22Rv1 (cell line): ENCODE results near the gene MSANTD7.

ENCODE experiments used
- H3K27ac ChIP-seq: fragments of 450-650 bp; 2 replicates; pipeline ENCODE4 v1.5.1; 2017
- ZFX ChIP-seq: fragments of 450-650 bp; IDR thresholded peaks from 2 replicates; pipeline ENCODE4 v1.6.1; 2017; ENCODE audit warnings: antibody characterized with exemption, borderline replicate concordance
- TF ChIP-seq, protein P1 (sequence below): fragments of 450-650 bp; IDR thresholded peaks from 2 replicates; pipeline ENCODE4 v1.5.1; 2017; ENCODE audit warnings: mild to moderate bottlenecking

The MSANTD7 gene

GRCh38 chr10:14837757-14838581 lies at the start of gene MSANTD7, which contains the start of the genes CDNF and HSPA14:
TSS of gene MSANTD7 (plus strand) at chr10:14838306. CDS start at chr10:14842285, 3,979 bp downstream.
TSS of gene CDNF (minus strand) at chr10:14838037. CDS start at chr10:14837946, 91 bp downstream.
TSS of gene HSPA14 (plus strand) at chr10:14838306. CDS start at chr10:14838403, 97 bp downstream.
- TF ChIP-seq, protein P1, sequence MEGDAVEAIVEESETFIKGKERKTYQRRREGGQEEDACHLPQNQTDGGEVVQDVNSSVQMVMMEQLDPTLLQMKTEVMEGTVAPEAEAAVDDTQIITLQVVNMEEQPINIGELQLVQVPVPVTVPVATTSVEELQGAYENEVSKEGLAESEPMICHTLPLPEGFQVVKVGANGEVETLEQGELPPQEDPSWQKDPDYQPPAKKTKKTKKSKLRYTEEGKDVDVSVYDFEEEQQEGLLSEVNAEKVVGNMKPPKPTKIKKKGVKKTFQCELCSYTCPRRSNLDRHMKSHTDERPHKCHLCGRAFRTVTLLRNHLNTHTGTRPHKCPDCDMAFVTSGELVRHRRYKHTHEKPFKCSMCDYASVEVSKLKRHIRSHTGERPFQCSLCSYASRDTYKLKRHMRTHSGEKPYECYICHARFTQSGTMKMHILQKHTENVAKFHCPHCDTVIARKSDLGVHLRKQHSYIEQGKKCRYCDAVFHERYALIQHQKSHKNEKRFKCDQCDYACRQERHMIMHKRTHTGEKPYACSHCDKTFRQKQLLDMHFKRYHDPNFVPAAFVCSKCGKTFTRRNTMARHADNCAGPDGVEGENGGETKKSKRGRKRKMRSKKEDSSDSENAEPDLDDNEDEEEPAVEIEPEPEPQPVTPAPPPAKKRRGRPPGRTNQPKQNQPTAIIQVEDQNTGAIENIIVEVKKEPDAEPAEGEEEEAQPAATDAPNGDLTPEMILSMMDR = no peak
- no peak for TF ChIP-seq ZFX
- peak within 1 kb of the TSS; percentile 74 for H3K27ac ChIP-seq

DNA sequence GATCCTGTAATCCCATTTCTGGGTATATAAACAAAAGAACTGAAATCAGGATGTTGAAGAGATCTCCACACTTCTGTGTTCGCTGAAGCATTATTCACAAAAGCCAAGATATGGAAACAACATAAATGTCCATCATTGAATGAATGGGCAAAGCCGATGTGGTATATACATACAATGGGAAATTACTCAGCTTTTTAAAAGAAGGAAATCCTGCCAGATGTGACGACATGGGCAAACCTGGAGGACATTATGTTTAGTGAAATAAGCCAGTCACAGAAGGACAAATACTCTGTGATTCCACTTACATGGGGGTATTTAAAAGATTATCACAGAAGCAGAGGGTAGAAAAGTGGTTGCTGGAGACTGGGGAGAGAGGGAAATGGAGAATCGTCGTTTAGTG lies 39.5 kb upstream of the MSANTD7 start:
- TF ChIP-seq, protein P1 = no peak
- TF ChIP-seq ZFX = no peak
- no peak overlapping the region for H3K27ac ChIP-seq

GRCh38 chr10:14800397-14800796 lies 37.7 kb upstream of the MSANTD7 start:
- no peak for TF ChIP-seq ZFX
- TF ChIP-seq, protein P1 = no peak
- H3K27ac ChIP-seq = no peak overlapping the region

DNA sequence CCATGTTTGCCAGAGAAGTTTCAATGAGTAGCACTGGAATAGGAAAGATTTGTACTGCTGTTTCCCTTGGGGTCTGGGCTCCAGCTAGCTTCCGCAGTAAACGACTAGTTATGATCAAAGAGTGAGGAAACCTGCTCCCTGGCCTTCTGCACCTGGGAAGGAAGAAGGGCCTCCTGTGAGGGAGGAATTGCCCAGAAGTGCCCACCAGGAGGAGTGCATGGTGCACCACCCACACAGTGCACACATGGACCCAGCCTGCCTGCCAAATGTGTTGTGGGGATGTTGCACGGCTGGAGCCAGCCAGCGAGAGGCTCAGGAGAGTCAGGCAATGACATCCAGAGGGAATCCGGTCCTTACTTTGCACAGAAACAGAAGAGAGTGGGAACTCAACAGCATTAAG lies 36.4 kb upstream of the MSANTD7 start:
- no peak for TF ChIP-seq ZFX

DNA sequence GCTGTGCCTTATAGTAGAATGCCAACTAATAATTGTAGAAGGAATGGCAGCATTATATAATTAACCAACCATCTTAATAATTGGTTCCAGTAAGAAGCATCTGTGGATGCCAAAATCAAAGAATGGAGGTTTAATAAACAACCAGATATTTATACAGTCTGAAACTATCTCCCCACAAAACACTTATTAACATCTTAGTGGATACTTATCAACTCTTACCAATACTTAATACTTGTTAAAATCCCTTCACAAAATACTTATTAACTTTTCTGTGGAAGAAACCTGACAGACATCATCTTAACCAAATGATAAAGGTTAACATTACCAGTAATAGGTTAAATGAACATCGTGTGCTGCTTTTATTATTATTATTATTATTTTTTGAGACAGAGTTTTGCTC lies 34.3 kb upstream of the MSANTD7 start:
- no peak overlapping the region for H3K27ac ChIP-seq
- TF ChIP-seq, protein P1 = no peak
- no peak for TF ChIP-seq ZFX

More for the DNA sequence above, 36.4 kb upstream of the MSANTD7 start:
- H3K27ac ChIP-seq = no peak overlapping the region

DNA sequence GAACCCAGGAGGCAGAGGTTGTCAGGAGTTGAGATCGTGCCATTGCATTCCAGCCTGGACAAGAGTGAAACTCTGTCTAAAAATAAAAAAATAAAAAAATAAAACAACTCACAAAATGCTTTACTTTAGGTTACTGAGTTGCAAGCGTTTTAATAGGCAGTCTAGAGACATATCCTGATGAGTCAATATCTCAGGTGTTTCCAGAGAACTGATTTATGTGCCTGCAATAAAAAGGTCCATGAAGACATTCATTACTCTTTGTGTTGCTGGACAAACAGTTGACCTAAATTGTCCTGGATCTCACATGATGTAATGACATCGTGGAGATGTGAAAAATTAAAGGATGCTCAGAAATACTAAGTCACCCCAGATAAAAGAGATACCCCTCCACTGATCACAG lies 31.8 kb upstream of the MSANTD7 start:
- no peak overlapping the region for H3K27ac ChIP-seq
- no peak for TF ChIP-seq ZFX
- TF ChIP-seq, protein P1 = no peak

DNA sequence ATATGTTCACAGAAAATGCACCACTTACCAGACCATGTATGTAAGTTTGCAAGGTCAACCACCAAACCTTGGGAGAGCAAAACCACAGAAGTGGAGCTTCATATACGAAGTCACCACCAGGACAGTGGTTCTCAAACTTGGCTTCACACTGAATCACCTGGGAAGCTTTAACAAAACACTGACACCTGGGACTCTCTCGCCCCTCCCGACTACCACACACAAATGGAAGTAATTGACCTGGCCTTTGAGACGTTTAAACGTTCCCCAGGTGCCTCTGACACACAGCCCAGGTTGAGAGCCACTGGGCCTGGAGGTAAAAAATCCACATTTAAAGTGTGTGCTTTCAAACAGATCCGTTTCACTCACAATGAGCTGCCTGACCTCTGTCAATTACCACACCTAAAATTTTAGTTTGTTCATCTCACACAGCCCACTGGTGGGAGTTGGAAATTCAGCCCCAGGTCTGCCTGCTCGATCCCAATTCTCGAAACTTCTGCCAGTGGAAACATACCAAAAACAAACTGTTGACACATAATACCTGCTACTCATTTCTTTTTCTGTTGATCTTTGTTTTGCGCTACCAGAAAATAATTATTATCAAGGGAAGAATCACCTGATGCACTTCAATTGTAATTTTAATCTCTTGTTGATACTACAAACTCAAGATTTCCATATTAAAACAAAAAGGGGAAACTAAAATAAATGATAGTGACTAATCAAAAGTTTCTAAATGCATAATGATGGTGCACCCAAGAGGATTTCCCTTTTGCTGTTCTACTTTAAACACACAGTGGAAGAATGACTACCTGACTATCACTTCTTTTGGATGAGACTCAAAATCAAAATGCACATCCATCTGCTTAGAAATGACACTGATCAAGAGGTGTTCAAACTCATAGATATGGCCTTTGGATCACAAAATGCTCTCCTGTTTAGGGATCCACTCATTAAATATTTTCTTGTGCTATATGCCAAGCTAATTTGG lies 26.8 kb upstream of the MSANTD7 start:
- no peak overlapping the region for H3K27ac ChIP-seq
- TF ChIP-seq ZFX = no peak
- TF ChIP-seq, protein P1 = no peak
